Kidney (tissue), 14 donors: ENCODE data around the gene GRXCR1. TPM values are rescaled to one million over a fixed set of nuclear protein-coding genes. Genes with fewer than 3 reads are reported as not detected.

ENCODE experiments used
- DNase-seq, 5 donors: peaks; one replicate each; pipeline ENCODE4 v3.0.0-alpha.2; 2013 to 2020
- FAIRE-seq: peaks from 2 replicates; lab custom pipeline; 2012; peaks lifted over from hg19 to GRCh38; lab: Jason Lieb, UNC
- H3K27ac ChIP-seq, 2 donors: one replicate each; pipeline ENCODE4 v1.7.0; 2013; ENCODE audit warnings: low read depth in 2 of 2, low read length in 2 of 2, inconsistent platforms in 1 of 2
- H3K27me3 ChIP-seq: one replicate; pipeline ENCODE4 v1.7.1; 2013; ENCODE audit warnings: low read length, inconsistent platforms; ENCODE audit not compliant: control insufficient read depth, insufficient read depth
- H3K36me3 ChIP-seq, 3 donors: one replicate each; pipeline versions ENCODE4 v1.7.0 to v1.7.1; 2013; ENCODE audit warnings: low read length in 3 of 3, control low read depth in 1 of 3, inconsistent platforms in 1 of 3; ENCODE audit not compliant: insufficient read depth in 3 of 3, control insufficient read depth in 2 of 3
- H3K4me1 ChIP-seq, 3 donors: one replicate each; pipeline versions ENCODE4 v1.7.0 to v1.7.1; 2013; ENCODE audit warnings: low read length in 3 of 3, inconsistent platforms in 1 of 3, low read depth in 1 of 3; ENCODE audit not compliant: control insufficient read depth in 2 of 3, insufficient read depth in 2 of 3
- H3K4me3 ChIP-seq, 3 donors: one replicate each; pipeline versions ENCODE4 v1.7.0 to v1.8.1; 2013; ENCODE audit warnings: low read length in 3 of 3, control low read depth in 1 of 3, inconsistent platforms in 1 of 3
- H3K9ac ChIP-seq, 3 donors: one replicate each; pipeline versions ENCODE4 v1.7.0 to v1.7.1; 2013; ENCODE audit warnings: low read length in 3 of 3, control low read depth in 1 of 3, inconsistent platforms in 1 of 3
- H3K9me3 ChIP-seq, 3 donors: one replicate each; pipeline versions ENCODE4 v1.7.0 to v1.7.1; 2013; ENCODE audit warnings: low read length in 3 of 3, control low read depth in 1 of 3, inconsistent platforms in 1 of 3; ENCODE audit not compliant: control insufficient read depth in 2 of 3, insufficient read depth in 1 of 3
- CTCF ChIP-seq: IDR thresholded peaks from 3 replicates; pipeline ENCODE4 v1.5.1; 2012; ENCODE audit warnings: mild to moderate bottlenecking, moderate library complexity, borderline replicate concordance; ENCODE audit not compliant: insufficient read depth; ENCODE audit errors: extremely low read depth
- intact Hi-C: fragments of 100-400 bp; cut with DNase I; formaldehyde crosslinking; loops from one replicate; pipeline ENCODE4 v1.11.1; 2022
- polyA plus RNA-seq: library from polyadenylated mRNA; stranded (reverse); fragments of 350-450 nt; fragmentation: Illumina TruSeq; extraction: RNeasy Lipid Tissue Mini Kit (QIAGEN cat#74804); gene quantifications from one replicate; pipeline ENCODE4 v1.2.3, GENCODE V29; 2014; ENCODE audit warnings: low read depth, low replicate concordance; ENCODE audit not compliant: insufficient read depth
- total RNA-seq: library from RNA; stranded (reverse); fragmentation: NEBNext Ultra II Directional; extraction: Animal tissue kit (Norgen Biotek cat#: 25700); gene quantifications from one replicate; pipeline ENCODE4 v1.2.1, GENCODE V29; 2021
- donor health status: control.
- donor health status: control.
- donor health status: control.
- donor health status: control.
- donor health status: control.
- donor health status: DM: yes; HTN: yes; CAD: no.
- donor health status: Normal renal cell carcinoma (clear cell type).

Gene GRXCR1
- total and polyA plus RNA-seq, 2 donors from 2014 or later = not detected

- Histone ChIP-seq H3K9me3 (no peaks in the 10 kb centered on the region), H3K27me3 (no peaks in the 10 kb centered on the region), H3K36me3 (no peaks in the 10 kb centered on the region), H3K4me1 (no peaks in the 10 kb centered on the region), H3K27ac (no peak overlapping the region), H3K4me3 (no peak overlapping the region), H3K9ac (no peak overlapping the region)
- FAIRE-seq (no peak), DNase-seq (no peak)
- no peak for TF ChIP-seq CTCF
- intact Hi-C loops = no loop called here
Measured at GRCh38 chr4:42945874-42946273, 53.4 kb downstream of the GRXCR1 start.

- intact Hi-C loops = no loop called here
- DNase-seq (no peak), FAIRE-seq (no peak)
- Histone ChIP-seq H3K9me3 (no peaks in the 10 kb centered on the region), H3K9ac (no peak overlapping the region), H3K4me3 (no peak overlapping the region), H3K36me3 (no peaks in the 10 kb centered on the region), H3K4me1 (no peaks in the 10 kb centered on the region), H3K27me3 (no peaks in the 10 kb centered on the region), H3K27ac (no peak overlapping the region)
- TF ChIP-seq CTCF = no peak
Measured at GRCh38 chr4:42953321-42953720, 60.8 kb downstream of the GRXCR1 start.

DNA sequence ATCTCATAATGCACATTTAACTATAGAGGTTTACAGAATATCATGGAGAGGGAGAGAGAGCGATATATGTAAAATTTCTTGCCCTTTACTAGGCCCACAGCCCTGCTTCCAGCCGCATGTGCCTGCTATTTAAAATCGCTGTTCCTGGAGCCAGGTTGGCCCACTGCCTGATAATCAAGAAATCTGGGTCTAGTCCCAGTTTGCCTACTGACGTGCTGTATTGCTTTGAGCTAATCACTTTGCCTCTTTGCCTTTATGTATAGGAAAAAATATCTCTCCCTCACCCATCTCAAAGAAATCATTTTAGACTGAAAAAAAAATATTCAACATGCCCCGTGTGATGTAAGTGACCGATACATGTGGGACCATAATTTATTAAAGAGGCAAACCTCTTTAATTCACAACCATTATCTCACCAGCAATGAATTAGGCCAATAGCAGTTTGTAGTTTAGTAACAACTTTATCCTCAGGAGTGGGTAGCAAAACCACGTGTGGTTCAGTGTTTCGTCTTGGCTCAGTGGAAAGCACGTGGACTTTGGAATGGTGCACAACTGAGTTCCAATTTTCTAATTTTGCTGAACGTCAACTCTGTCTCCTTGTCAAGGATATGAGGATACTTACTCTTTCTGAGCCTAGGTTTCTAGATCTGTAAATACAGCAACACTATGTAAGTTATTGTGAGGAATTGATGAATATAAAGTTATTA, 62.6 kb downstream of the GRXCR1 start:
- no peaks in the 10 kb centered on the region for H3K9me3 ChIP-seq
- TF ChIP-seq CTCF = no peak
- H3K27ac ChIP-seq = peak overlapping the region in 1 of 2 donors; percentile 21
- H3K36me3 ChIP-seq = no peaks in the 10 kb centered on the region
- no peak overlapping the region for H3K9ac ChIP-seq
- H3K4me3 ChIP-seq = no peak overlapping the region
- intact Hi-C loops = no loop called here
- FAIRE-seq (no peak), DNase-seq (no peak)
- no peaks in the 10 kb centered on the region for H3K27me3 ChIP-seq
- no peaks in the 10 kb centered on the region for H3K4me1 ChIP-seq
